ENCODE measurements around the gene OTULIN. TPM values are rescaled to one million over a fixed set of nuclear protein-coding genes. Genes with fewer than 3 reads are reported as not detected.

Gene OTULIN
- total and polyA plus RNA-seq, 2 of the 13 experiments (the other 11 are each of a cell fraction or from before 2014, with no cell fraction given): 7.0 to 34.8 TPM

DNA sequence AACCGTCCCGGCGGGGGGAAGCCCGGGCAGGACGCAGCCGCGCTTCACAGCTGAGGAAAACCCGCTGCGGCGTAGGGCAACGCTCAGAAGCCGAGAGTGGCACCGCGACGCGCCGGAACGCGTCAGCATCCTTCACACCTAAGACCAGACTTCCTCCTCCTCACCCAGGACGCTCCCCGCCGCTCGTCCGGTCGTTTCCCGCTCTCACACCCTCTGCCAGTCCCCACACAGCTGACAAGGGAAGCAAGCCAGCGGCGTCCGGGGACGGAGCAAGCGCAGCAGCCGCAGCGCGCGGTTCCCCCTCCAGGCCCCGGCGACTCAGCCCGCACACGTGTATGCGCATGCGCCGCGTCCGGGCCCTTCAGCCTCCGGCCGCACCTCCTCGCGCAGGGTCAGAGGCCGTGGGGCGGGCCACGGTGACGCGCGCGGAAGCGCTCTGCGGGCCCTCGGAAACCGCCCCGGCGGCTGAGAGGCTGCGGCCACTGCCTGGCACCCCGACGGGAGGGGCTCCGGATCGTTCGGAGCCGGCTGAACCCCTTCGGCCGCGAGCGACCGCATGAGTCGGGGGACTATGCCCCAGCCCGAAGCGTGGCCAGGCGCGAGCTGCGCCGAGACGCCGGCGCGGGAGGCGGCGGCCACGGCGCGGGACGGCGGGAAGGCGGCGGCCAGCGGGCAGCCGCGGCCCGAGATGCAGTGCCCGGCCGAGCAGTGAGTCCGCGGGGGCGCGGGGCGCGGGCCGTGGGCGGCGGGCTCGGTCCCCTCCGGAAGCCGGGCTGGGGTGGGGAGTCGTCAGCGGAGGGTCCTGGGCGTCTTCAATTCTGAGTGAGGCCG lies at the start of gene OTULIN (continued):
- TF ChIP-seq ZNF224 (CRISPR knock-in tag; IDR thresholded peaks at IDR 0.05) (no peak), KLF12 (CRISPR knock-in tag; IDR thresholded peaks at IDR 0.05; ENCODE audit: borderline replicate concordance) (peak; percentile 84), ZNF30 (CRISPR knock-in tag; IDR thresholded peaks at IDR 0.05) (no peak), TAF15 (IDR thresholded peaks at IDR 0.05; ENCODE audit: low read depth, low read length, poor library complexity, severe bottlenecking) (no peak), RFX5 (IDR thresholded peaks at IDR 0.05; ENCODE audit: low read depth, low read length) (no peak), ZNF660 (CRISPR knock-in tag; IDR thresholded peaks at IDR 0.05; ENCODE audit: borderline replicate concordance, low read depth) (no peak), PHB2 (IDR thresholded peaks at IDR 0.05; ENCODE audit: partially characterized antibody) (no peak), ZNF296 (CRISPR knock-in tag; conservative IDR thresholded peaks at IDR 0.05) (no peak), ZNF556 (CRISPR knock-in tag; IDR thresholded peaks at IDR 0.05; ENCODE audit: borderline replicate concordance) (peak; percentile 45; the same call in 1 of the 2 replicates), ZFP36L1 (CRISPR knock-in tag; IDR thresholded peaks at IDR 0.05) (peak; percentile 90), MYC (CRISPR knock-in tag; IDR thresholded peaks at IDR 0.05; ENCODE audit: borderline replicate concordance) (peak; percentile 64), NFYC (CRISPR knock-in tag; IDR thresholded peaks at IDR 0.05) (peak; percentile 16; the same call in 1 of the 2 replicates), KDM3A (CRISPR knock-in tag; IDR thresholded peaks at IDR 0.05; ENCODE audit: low read depth) (peak; percentile 90), ZNF496 (CRISPR knock-in tag; IDR thresholded peaks at IDR 0.05; ENCODE audit: insufficient replicate concordance) (no peak), ZNF235 (CRISPR knock-in tag; IDR thresholded peaks at IDR 0.05; ENCODE audit: borderline replicate concordance) (peak; percentile 34; the same call in 1 of the 2 replicates), MEF2D (CRISPR knock-in tag; IDR thresholded peaks at IDR 0.05) (0 out of 2 replicates have a peak, but pooled peaks have one; percentile 51), ZNF724P (CRISPR knock-in tag; IDR thresholded peaks at IDR 0.05; ENCODE audit: borderline replicate concordance) (peak; percentile 80; the same call in 1 of the 2 replicates), ZNF891 (CRISPR knock-in tag; IDR thresholded peaks at IDR 0.05) (peak; percentile 78; the same call in 1 of the 2 replicates), ZNF333 (CRISPR knock-in tag; IDR thresholded peaks at IDR 0.05; ENCODE audit: borderline replicate concordance) (0 out of 2 replicates have a peak, but pooled peaks have one; percentile 54), ZNF615 (CRISPR knock-in tag; IDR thresholded peaks at IDR 0.05; ENCODE audit: borderline replicate concordance) (no peak), ZC3H4 (CRISPR knock-in tag; IDR thresholded peaks at IDR 0.05; ENCODE audit: borderline replicate concordance) (no peak), ETV5 (CRISPR knock-in tag; IDR thresholded peaks at IDR 0.05; ENCODE audit: borderline replicate concordance) (peak; percentile 70), ASH2L (IDR thresholded peaks at IDR 0.05; ENCODE audit: insufficient read length, low read depth, low read length) (peak; percentile 75), NFIB (CRISPR knock-in tag; IDR thresholded peaks at IDR 0.05; ENCODE audit: borderline replicate concordance) (no peak), ZNF225 (CRISPR knock-in tag; IDR thresholded peaks at IDR 0.05) (peak; percentile 88)
- TF ChIP-seq, protein P1, sequence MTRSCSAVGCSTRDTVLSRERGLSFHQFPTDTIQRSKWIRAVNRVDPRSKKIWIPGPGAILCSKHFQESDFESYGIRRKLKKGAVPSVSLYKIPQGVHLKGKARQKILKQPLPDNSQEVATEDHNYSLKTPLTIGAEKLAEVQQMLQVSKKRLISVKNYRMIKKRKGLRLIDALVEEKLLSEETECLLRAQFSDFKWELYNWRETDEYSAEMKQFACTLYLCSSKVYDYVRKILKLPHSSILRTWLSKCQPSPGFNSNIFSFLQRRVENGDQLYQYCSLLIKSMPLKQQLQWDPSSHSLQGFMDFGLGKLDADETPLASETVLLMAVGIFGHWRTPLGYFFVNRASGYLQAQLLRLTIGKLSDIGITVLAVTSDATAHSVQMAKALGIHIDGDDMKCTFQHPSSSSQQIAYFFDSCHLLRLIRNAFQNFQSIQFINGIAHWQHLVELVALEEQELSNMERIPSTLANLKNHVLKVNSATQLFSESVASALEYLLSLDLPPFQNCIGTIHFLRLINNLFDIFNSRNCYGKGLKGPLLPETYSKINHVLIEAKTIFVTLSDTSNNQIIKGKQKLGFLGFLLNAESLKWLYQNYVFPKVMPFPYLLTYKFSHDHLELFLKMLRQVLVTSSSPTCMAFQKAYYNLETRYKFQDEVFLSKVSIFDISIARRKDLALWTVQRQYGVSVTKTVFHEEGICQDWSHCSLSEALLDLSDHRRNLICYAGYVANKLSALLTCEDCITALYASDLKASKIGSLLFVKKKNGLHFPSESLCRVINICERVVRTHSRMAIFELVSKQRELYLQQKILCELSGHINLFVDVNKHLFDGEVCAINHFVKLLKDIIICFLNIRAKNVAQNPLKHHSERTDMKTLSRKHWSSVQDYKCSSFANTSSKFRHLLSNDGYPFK (CRISPR knock-in tag; IDR thresholded peaks at IDR 0.05; ENCODE audit: borderline replicate concordance): no peak
- TF ChIP-seq, protein P2, sequence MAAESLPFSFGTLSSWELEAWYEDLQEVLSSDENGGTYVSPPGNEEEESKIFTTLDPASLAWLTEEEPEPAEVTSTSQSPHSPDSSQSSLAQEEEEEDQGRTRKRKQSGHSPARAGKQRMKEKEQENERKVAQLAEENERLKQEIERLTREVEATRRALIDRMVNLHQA (CRISPR knock-in tag; IDR thresholded peaks at IDR 0.05): no peak

All from HepG2 (cell line).